Measurements from ENCODE around the gene CSH2. TPM values are rescaled to one million over a fixed set of nuclear protein-coding genes. Genes with fewer than 3 reads are reported as not detected.

The CSH2 gene
- total and polyA plus RNA-seq, 2 of the 13 experiments (the other 11 are each of a cell fraction or from before 2014, with no cell fraction given), result not detected

DNA sequence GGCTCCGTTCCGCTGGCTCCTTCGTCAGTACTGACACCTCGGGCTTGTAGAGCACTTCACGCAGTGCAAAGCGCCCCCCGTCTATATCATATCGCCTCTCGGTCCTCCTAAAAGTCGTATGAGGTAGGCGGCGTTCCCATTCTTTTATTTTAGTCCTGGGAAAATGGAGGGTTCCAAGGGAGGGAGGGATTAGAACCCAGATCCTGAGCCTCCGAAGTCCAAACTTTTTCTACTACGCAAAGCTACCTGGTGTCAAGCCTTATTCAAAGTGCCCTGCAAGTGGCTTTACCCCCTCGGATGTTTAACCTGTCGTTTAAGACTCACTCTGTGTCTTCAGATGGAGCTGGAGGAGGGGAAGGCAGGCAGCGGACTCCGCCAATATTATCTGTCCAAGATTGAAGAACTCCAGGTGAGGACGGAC lies 45.7 kb downstream of the CSH2 start (continued):
- no peak for TF ChIP-seq ZNF326 (CRISPR knock-in tag; IDR thresholded peaks at IDR 0.05; ENCODE audit: borderline replicate concordance)
- TF ChIP-seq, protein P1, sequence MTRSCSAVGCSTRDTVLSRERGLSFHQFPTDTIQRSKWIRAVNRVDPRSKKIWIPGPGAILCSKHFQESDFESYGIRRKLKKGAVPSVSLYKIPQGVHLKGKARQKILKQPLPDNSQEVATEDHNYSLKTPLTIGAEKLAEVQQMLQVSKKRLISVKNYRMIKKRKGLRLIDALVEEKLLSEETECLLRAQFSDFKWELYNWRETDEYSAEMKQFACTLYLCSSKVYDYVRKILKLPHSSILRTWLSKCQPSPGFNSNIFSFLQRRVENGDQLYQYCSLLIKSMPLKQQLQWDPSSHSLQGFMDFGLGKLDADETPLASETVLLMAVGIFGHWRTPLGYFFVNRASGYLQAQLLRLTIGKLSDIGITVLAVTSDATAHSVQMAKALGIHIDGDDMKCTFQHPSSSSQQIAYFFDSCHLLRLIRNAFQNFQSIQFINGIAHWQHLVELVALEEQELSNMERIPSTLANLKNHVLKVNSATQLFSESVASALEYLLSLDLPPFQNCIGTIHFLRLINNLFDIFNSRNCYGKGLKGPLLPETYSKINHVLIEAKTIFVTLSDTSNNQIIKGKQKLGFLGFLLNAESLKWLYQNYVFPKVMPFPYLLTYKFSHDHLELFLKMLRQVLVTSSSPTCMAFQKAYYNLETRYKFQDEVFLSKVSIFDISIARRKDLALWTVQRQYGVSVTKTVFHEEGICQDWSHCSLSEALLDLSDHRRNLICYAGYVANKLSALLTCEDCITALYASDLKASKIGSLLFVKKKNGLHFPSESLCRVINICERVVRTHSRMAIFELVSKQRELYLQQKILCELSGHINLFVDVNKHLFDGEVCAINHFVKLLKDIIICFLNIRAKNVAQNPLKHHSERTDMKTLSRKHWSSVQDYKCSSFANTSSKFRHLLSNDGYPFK (CRISPR knock-in tag; IDR thresholded peaks at IDR 0.05; ENCODE audit: borderline replicate concordance), result no peak
- no peak for TF ChIP-seq TBP (CRISPR knock-in tag; IDR thresholded peaks at IDR 0.05)
- TF ChIP-seq ZNF629 (CRISPR knock-in tag; conservative IDR thresholded peaks at IDR 0.05), result 0 out of 2 replicates have a peak, but pooled peaks have one; percentile 0
- TF ChIP-seq ZNF841 (CRISPR knock-in tag; IDR thresholded peaks at IDR 0.05; ENCODE audit: borderline replicate concordance), result no peak
- TF ChIP-seq ZMYM2 (CRISPR knock-in tag; IDR thresholded peaks at IDR 0.05), result no peak
- TF ChIP-seq HNRNPUL1 (IDR thresholded peaks at IDR 0.05; ENCODE audit: low read depth, low read length), result no peak
- TF ChIP-seq STAT6 (CRISPR knock-in tag; IDR thresholded peaks at IDR 0.05; ENCODE audit: borderline replicate concordance), result no peak
- no peak for TF ChIP-seq RAD51 (IDR thresholded peaks at IDR 0.05; ENCODE audit: borderline replicate concordance)
- no peak for TF ChIP-seq ZSCAN22 (CRISPR knock-in tag; IDR thresholded peaks at IDR 0.05)
- TF ChIP-seq ZKSCAN1 (IDR thresholded peaks at IDR 0.05; ENCODE audit: low read length), result no peak
- TF ChIP-seq ZNF83 (CRISPR knock-in tag; IDR thresholded peaks at IDR 0.05; ENCODE audit: borderline replicate concordance), result no peak
- TF ChIP-seq, protein P2, sequence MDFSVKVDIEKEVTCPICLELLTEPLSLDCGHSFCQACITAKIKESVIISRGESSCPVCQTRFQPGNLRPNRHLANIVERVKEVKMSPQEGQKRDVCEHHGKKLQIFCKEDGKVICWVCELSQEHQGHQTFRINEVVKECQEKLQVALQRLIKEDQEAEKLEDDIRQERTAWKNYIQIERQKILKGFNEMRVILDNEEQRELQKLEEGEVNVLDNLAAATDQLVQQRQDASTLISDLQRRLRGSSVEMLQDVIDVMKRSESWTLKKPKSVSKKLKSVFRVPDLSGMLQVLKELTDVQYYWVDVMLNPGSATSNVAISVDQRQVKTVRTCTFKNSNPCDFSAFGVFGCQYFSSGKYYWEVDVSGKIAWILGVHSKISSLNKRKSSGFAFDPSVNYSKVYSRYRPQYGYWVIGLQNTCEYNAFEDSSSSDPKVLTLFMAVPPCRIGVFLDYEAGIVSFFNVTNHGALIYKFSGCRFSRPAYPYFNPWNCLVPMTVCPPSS (IDR thresholded peaks at IDR 0.05), result no peak
- no peak for TF ChIP-seq CENPX (CRISPR knock-in tag; IDR thresholded peaks at IDR 0.05)
- no peak for TF ChIP-seq FOSL1 (CRISPR knock-in tag; IDR thresholded peaks at IDR 0.05; ENCODE audit: borderline replicate concordance)
- no peak for TF ChIP-seq SNAPC2 (CRISPR knock-in tag; IDR thresholded peaks at IDR 0.05)
- TF ChIP-seq, protein P3, sequence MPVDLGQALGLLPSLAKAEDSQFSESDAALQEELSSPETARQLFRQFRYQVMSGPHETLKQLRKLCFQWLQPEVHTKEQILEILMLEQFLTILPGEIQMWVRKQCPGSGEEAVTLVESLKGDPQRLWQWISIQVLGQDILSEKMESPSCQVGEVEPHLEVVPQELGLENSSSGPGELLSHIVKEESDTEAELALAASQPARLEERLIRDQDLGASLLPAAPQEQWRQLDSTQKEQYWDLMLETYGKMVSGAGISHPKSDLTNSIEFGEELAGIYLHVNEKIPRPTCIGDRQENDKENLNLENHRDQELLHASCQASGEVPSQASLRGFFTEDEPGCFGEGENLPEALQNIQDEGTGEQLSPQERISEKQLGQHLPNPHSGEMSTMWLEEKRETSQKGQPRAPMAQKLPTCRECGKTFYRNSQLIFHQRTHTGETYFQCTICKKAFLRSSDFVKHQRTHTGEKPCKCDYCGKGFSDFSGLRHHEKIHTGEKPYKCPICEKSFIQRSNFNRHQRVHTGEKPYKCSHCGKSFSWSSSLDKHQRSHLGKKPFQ (CRISPR knock-in tag; IDR thresholded peaks at IDR 0.05; ENCODE audit: insufficient replicate concordance), result no peak
- TF ChIP-seq HNRNPLL (IDR thresholded peaks at IDR 0.05; ENCODE audit: low read depth, low read length, poor library complexity, severe bottlenecking), result no peak
- TF ChIP-seq MAZ (IDR thresholded peaks at IDR 0.05; ENCODE audit: borderline replicate concordance, low read depth, low read length), result no peak
- no peak for TF ChIP-seq MAZ (CRISPR knock-in tag; IDR thresholded peaks at IDR 0.05; ENCODE audit: low read depth)
- TF ChIP-seq ZNF562 (CRISPR knock-in tag; IDR thresholded peaks at IDR 0.05; ENCODE audit: borderline replicate concordance), result no peak
- no peak for TF ChIP-seq ZNF414 (CRISPR knock-in tag; IDR thresholded peaks at IDR 0.05)
